ENCODE results near the gene UST.
"Not testable (repeated sequence)": the region's sequence is repeated elsewhere in the genome, so short reads cannot be mapped to it uniquely, and the experiment has no call there.

The UST gene

DNA sequence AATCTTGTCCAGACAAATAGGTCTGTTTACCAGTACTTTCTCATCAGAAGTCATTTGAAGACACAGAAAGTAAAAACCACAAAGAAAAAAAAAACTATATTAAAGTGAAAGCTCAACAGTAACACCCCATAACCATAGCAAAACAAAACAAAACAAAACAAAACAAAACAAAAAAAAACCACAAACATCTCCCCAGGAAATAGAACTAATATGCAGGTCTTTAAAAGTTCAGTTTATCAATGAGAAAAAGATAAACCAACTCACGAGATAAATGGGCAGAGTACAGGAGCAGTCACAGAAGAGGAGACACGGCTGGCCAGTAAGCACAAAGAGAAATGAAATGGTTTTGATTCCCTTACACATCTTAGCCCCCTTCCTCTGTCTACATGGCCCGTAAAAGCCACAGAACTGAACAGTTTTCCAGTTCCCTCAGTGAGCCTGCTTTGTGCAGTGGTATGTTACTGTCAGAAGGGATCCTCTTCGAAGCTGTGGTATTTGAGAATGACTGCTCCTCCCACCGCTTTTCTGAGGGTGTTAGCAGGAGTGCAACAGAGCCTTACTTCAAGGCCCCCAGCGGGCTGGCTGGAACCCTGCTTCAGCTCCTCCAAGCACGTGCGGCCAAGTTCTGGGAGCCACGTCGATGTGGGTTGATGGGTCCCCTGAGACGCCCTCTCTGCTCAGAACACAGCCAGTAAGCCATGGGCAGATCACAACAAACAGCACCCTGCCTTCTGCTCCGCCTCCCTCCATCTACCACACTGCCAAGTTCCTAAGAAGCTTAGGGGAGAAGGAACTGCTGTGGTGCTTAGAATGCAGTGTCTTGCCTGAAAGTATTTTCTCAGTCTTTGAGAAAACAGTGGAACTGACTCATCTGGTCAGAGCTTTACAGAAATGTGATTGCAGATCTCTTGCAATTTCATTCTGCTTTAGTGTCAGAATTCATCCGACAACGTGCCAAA is 14.0 kb downstream of the UST start:
- peak; percentile 81 for DNase-seq
- in situ Hi-C loops (cut with MboI; ENCODE audit: low pct_unique_long_range_greater_than_20kb, low sequenced_read_pairs) = no loop called here

DNA sequence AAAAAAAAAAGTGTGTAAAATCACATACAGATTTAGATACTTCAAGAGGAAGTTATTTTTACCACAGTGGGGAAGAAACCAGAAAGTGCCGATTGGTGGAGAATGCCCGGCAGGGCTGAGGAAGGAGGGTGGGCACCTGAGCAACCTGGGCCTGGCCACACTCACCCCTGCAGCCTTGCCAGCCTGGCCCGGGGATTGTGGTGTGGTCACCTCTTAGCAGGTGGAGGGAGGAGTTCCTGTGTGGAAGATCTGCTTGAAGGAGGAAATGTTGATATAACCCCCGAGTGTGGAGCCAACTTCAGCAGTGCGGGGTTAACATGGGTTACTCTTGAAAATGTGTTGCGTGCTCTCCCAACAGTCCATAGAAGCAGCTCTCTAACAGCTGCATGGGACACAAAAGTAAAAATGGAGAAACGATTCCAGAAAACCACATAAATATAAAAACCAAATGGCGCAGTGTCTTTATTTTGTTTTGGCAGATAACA is 14.7 kb downstream of the UST start:
- in situ Hi-C loops (cut with MboI; ENCODE audit: low pct_unique_long_range_greater_than_20kb, low sequenced_read_pairs) = no loop called here
- DNase-seq = peak; percentile 82

DNA sequence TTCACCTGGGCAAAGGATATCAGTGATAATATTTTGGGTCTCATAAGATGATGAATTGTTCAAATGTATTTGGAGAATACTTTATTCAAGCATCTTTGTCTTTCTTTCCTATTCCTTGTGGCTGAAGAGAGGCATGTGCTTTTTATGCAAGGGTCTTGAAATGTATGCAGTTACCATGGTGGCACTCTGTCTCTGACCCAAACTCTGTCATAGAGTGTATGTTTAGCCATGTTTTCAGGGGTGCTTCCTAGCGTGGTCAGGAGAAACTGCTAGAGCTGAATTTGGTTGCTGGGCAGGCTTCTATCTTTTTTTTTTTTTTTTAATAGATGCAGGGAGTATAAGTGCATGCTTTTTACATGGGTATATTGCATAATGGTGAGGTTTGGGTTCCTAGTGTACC is 15.4 kb downstream of the UST start:
- in situ Hi-C loops (cut with MboI; ENCODE audit: low pct_unique_long_range_greater_than_20kb, low sequenced_read_pairs) = no loop called here

DNA sequence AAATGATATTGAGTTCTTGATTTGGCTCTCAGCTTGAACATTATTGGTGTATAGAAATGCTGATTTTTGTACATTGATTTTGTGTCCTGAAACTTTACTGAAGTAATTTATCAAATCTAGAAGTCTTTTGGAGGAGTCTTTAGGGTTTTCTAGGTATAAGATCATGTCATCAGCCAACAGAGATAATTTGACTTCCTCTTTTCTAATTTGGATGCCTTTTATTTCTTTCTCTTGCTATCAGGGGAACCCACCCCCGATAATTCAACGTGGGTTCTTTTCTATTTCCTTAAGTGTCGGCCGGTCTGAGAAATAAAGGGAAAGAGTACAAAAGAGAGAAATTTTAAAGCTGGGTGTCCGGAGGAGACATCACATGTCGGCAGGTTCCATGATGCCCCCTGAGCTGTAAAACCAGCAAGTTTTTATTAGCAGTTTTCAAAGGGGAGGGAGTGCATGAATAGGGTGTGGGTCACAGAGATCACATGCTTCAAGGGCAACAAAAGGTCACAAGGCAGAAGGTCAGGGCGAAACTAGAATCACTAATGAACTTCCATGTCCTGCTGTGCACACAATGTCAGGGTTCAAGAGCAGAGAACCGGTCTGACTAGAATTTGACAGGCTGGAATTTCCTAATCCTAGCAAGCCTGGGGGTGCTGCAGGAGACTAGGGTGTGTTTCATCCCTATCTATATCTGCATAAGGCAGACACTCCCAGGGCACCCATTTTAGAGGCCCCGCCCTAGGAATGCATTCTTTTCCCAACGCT is 17.6 kb downstream of the UST start:
- in situ Hi-C loops (cut with MboI; ENCODE audit: low pct_unique_long_range_greater_than_20kb, low sequenced_read_pairs) = not testable (repeated sequence)
- peak; percentile 35 for DNase-seq

More for the DNA sequence above, 15.4 kb downstream of the UST start:
- no peak for DNase-seq

DNA sequence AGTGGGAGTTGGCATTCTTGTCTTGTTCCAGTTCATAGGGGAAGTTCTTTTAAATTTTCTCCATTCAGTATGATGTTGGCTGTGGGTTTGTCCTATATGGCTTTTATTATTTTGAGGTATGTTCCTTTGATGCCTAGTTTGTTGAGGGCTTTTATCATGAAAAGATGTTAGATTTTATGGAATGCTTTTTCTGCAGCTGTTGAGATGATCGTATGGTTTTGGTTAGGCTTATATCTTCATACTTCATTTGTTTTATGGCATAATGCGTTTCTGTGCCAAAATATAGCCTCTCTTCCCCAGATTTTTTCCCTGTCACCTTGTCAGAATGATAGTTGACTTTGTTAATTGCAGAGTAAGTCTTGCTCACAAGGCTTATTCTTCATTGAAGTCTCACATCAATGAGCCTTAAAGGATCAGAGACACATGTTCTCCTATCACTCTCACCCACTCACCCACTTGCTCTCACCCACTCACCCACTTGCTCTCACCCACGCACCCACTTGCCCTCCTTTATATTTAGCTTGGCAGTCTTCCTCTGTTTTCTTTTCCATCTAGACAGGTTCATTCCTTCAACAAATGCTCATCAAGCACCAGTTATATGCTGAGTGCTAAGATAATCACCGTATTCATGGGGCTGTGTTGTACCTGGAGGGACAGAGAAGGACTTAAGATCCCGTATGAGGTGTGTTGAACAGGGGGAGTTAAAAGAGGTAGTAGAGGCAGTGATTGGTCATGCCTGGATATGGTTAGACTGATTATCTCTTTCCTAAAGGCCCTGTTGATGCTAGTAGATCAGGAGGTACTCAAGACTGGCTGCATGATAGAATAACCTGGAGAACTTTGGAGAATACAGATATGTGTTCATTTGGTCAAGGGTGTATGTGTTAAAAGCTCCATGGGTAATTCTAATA is 19.3 kb downstream of the UST start:
- DNase-seq = peak; percentile 37

DNA sequence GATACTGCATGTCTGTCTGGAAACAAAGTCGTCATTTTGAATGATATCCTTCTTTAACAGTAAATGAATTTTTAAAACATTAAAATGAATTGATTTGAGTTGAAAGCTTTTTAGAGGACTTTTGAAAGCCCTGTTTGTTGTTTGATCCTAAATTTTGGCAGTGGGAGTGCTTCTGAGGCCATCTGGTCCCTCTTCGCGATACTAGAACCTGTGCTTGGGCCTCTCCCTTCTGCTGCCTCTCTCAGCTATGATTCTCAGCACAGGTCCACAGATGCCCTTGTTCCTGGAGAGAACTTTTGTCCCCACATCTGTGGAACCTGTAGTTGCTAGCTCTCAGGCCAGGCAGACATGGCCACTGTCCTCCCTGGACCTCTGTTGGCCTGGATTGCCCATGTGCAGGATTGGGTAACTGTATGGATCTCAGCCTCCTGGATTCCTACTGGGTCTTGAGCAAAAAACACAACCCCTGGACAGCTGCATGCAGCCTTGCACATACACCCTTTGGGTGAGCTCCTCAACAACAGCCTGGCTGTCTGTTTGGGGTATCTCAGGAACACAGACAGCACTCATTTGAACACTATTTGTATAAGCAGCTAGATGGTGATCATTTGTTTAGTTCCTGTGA is 21.9 kb downstream of the UST start:
- DNase-seq = no peak
- in situ Hi-C loops (cut with MboI; ENCODE audit: low pct_unique_long_range_greater_than_20kb, low sequenced_read_pairs) = no loop called here

More for the DNA sequence above, 19.3 kb downstream of the UST start:
- in situ Hi-C loops (cut with MboI; ENCODE audit: low pct_unique_long_range_greater_than_20kb, low sequenced_read_pairs) = no loop called here

DNA sequence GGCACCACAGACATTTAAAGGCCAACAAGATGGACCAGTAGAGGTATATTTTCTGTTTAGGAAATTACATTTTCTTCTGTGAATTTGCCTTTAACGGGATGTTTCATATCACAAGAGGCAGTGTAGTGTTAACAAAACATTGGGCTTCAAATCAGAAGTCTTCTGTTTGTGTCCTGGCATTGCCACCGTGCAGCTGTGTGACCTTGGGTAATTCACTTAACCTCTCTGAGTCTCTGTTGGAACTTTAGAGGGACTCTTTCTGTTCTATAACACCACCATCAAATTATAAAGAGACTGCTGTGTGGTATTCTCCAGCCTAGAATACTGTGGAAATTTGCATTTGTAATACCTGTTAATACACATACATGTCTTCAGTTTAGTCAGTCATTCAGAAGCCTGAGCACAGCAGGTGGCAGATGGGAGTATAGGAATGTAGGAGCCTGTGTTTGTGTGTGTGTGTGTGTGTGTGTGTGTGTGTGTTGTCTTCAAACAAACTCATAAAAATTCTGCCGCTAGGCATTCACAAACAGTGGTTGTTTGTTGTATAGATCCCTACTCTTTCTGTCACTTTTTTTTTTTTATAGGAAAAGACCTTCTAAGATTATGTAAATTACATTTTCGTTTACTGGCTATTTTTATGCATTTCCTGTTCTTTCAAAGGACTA is 22.6 kb downstream of the UST start:
- in situ Hi-C loops (cut with MboI; ENCODE audit: low pct_unique_long_range_greater_than_20kb, low sequenced_read_pairs) = no loop called here
- DNase-seq = no peak

DNA sequence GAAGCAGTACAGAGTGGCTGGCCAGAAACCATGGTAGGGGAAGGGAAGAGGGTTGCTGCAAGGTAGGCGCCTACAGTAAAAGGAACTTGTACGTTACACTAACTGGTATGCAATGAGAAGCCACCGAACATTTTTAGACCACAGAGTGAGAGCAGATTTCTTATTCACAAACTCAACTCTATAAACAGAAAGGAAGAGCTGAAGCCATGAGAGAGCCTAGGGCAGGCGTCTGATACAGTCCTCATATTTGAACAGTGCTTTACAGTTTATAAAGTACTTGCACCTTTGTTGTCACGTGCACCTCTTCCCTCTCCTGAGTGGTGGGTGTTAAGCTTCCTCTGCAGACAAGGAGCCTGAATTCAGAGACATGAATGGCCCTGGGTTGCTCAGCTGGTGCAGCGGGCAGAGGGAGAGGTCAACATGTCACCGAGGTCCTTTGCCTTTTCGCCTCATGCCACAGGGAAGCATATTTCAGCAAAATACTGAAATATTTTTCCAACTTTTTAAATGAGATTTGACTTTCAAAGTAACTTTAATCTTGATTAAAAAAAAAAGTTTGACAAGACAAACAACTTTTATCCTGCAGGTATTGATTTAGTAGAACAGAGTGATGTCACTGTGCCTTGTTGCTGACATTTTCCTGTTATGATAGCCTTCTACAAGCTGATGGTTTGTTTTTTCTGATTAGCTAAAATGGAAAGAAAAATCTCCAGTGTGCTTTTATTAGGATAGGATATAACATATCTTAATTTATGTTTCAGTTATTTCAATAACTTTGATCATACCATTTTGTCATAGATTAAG is 23.8 kb downstream of the UST start:
- peak; percentile 60 for DNase-seq
- in situ Hi-C loops (cut with MboI; ENCODE audit: low pct_unique_long_range_greater_than_20kb, low sequenced_read_pairs) = no loop called here

DNA sequence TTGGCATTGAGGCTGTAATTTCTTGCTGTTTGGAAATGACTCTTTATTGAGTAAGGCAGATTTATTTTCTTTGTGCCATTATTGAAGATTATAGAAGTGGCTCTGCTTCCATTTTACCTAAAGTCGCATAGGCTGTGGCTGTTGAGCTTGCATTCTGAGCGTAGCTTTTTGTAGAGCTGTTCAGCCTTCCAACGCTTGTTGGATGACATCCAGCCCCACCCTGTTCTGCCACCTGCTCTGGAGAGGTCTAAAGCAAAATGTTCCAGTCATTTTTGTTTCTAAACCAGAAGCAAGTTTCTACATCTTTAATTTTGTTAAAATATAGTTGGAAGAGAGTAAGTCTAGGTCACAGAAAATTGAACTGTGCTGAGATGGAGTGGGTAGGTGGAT is 24.4 kb downstream of the UST start:
- no peak for DNase-seq
- in situ Hi-C loops (cut with MboI; ENCODE audit: low pct_unique_long_range_greater_than_20kb, low sequenced_read_pairs) = no loop called here

DNA sequence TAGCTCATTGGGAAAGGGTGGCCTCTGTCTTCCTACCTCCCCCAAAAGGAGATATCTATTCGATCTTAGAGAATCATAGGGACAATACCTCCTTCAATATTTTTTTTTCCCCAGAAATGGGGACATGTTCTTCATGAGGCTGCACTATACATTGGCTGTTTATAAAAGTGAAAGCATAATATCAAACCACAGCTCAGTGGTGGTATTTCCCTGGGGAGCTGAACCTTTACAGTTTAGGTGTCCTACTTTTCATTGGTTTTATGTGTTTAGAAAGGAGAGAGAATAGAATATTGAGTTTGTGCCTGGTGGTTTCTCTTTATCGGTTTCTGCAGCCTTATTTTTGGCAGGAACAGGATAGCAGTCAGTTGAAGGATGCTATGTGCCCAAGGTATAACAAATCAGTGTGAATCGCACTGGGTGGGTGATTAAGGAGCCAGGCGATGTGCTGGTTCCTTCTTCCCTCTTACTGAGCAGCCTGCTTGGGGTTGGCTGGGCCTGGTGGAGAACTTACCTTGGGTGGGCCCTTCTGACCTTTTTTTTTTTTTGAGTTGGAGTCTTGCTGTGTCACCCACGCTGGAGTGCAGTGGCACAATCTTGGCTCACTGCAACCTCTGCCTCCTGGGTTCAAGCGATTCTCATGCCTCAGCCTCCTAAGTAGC is 25.2 kb downstream of the UST start:
- DNase-seq = no peak
- in situ Hi-C loops (cut with MboI; ENCODE audit: low pct_unique_long_range_greater_than_20kb, low sequenced_read_pairs) = no loop called here

DNA sequence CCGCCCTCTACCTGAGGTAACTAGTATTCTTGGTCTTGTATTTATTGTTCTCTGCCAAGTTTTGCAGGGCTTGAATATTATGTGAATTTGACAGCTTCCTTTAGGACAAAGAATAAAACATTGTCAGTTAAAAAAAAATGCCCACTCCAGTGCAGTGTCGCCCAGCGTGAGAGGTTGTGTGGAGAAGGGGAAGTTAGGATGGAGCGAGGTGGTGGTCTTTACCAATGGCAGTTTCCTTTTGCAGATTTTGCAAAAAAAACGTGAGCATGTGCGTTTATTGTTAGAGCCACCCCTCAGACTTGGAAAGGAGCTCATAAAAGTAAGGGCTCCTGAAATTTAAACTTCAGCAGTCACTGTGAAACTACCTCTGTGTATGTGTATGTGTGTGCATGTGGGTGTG is 28.3 kb downstream of the UST start:
- DNase-seq = peak; percentile 46
- in situ Hi-C loops (cut with MboI; ENCODE audit: low pct_unique_long_range_greater_than_20kb, low sequenced_read_pairs) = no loop called here

DNA sequence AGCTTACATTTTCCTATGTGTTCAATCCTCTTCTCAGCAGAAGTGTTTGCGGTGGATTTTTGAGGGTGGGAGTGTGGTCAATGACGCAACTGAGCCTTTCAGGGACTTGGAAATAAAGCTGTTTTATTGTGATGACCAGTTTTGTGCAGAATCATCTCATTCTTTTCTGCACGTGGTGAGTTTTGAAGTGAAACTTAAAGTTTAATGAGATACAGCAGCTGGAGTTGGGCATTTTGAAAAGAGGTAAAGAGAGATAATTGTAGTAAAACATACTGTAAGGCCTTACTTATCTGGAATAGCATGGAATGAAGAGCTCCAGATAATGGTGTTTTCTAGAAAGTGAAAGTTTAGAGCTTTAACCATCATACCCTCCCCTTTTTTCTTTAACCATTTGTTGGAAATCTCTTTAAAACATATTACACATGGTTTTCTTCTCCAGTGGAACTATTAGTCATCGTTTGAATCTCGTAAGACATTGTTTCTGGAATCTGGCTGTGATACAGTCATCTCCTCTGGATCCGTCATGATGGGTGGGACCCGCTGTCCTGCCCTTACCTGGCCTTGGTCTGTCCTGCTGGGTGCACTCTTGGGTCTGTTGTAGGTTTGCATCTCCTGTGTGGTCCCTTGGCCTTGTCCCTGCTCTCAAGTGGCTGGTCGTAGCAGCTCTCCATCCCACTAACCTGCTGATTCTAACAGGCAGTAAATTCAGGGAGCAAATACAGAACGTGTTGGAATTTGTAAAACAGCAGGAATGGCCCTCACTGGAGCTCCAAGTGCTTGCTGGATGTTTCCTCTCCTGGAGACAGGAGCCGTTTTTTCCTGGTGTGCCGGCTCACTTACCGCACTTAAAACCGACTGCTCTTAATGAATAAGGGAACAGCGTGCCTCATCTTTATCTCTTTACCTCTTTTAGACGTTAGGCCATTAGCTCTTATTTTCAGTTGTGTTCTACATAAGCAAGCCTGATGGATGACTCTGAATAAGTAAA is 29.8 kb downstream of the UST start:
- DNase-seq = peak; percentile 67
- in situ Hi-C loops (cut with MboI; ENCODE audit: low pct_unique_long_range_greater_than_20kb, low sequenced_read_pairs) = no loop called here

DNA sequence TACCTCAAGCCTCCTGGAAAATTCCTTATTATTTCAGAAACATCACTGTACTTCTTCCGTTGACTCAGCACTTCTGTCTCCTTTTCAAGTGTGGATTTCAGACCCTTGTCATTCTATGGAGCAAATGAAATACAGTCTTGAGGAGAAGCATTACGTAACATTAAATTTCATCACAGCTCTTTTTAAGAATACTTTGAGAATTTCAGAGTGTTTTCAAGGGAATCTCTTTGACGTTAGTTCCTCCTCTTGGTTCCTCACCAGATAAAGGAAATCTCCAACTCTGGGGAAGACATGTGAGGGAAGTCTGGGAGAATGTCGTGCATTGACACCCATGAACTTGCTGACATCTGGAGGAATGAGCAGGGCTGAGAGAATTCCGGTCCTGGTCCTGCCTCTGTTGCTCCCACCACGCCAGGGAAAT is 32.3 kb downstream of the UST start:
- in situ Hi-C loops (cut with MboI; ENCODE audit: low pct_unique_long_range_greater_than_20kb, low sequenced_read_pairs) = no loop called here
- DNase-seq = no peak

DNA sequence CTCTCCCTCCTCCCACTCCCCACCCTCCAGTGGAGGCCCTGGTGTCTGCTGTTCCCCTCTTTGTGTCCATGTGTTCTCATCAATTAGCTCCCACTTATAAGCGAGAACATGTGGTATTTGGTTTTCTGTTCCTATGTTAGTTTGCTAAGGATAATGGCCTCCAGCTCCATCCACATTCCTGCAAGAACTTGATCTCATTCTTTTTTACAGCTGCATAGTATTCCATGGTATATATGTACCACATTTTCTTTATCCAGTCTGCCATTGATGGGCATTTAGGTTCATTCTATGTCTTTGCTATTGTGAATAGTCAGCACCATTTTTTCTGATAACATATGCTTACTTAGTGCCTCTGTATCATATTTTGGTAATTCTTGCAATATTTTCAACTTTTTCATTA is 33.6 kb downstream of the UST start:
- in situ Hi-C loops (cut with MboI; ENCODE audit: low pct_unique_long_range_greater_than_20kb, low sequenced_read_pairs); DNase-seq: not testable (repeated sequence)

DNA sequence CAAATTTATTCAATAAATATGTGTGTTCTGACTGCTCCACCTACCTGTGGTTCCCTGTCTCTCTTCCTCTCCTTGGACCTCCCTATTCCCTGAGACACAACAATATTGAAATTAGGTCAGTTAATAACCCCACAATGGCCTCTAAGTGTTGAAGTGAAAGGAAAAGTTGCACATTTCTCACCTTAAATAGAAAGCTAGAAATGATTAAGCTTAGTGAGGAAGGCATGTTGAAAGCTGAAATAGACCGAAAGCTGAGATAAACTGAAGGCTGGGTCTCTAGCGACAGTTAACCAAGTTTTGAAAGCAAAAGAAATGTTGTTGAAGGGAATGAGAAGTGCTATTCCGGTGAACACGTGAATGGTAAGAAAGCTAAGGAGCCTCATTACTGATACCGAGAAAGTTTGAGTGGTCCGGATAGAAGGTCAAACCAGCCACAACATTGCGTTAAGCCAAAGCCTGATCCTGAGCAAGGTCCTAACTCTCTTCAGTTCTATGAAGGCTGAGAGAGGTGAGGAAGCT is 34.1 kb downstream of the UST start:
- no peak for DNase-seq
- in situ Hi-C loops (cut with MboI; ENCODE audit: low pct_unique_long_range_greater_than_20kb, low sequenced_read_pairs) = no loop called here

DNA sequence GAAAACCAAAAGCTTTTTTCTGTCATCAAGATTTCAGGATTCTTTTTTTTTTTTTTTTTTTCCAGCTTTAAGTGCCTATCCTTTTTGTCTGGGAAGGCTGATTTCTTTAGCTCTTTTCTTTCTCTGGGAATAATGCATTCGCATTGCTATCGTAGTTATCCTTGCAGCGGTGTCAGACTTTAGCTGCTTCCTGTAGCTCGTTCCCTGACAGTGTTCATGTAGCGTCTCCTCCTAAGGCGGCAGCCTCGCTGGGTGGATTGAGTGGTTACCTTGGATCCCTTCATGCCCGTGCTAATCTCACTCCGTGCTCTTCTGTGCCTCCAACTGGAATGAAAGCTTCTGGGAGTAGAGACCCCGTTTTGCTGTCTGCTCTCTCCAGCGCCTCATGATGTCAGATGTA is 43.1 kb downstream of the UST start:
- in situ Hi-C loops (cut with MboI; ENCODE audit: low pct_unique_long_range_greater_than_20kb, low sequenced_read_pairs) = no loop called here
- DNase-seq = no peak

Data from KBM-7 (cell line).